Measurements from ENCODE around the gene CCSER1. TPM values are rescaled to one million over a fixed set of nuclear protein-coding genes. Genes with fewer than 3 reads are reported as not detected.

The CCSER1 gene
- total RNA-seq, 4 donors from 2014 or later, result 3.2 to 17.3 (median 10.2) TPM

- ATAC-seq (ENCODE audit: low FRiP score) (no peak), DNase-seq (ENCODE audit: low spot score) (no peak)
- TF ChIP-seq CTCF (IDR thresholded peaks at IDR 0.05), result no peak
These were observed 869.6 kb downstream of the CCSER1 start for GRCh38 chr4:90996813-90997212.

GRCh38 chr4:91015861-91016260 lies 888.7 kb downstream of the CCSER1 start:
- TF ChIP-seq CTCF (IDR thresholded peaks at IDR 0.05), result no peak
- ATAC-seq (ENCODE audit: low FRiP score), result no peak
- no peak for DNase-seq (ENCODE audit: low spot score)

- no peak for DNase-seq (ENCODE audit: low spot score)
- no peak for TF ChIP-seq CTCF (IDR thresholded peaks at IDR 0.05)
- no peak for ATAC-seq (ENCODE audit: low FRiP score)
These were observed 892.3 kb downstream of the CCSER1 start for GRCh38 chr4:91019513-91019912.

- ATAC-seq (ENCODE audit: low FRiP score) (no peak), DNase-seq (ENCODE audit: low spot score) (no peak)
- no peak for TF ChIP-seq CTCF (IDR thresholded peaks at IDR 0.05)
These were observed 898.3 kb downstream of the CCSER1 start for GRCh38 chr4:91025241-91026148.

- TF ChIP-seq CTCF (IDR thresholded peaks at IDR 0.05), result no peak
- ATAC-seq (ENCODE audit: low FRiP score) (no peak), DNase-seq (ENCODE audit: low spot score) (no peak)
These were observed 901.0 kb downstream of the CCSER1 start for GRCh38 chr4:91028228-91028627.

GRCh38 chr4:91031761-91032160 lies 904.6 kb downstream of the CCSER1 start:
- no peak for TF ChIP-seq CTCF (IDR thresholded peaks at IDR 0.05)
- DNase-seq (ENCODE audit: low spot score) (no peak), ATAC-seq (ENCODE audit: low FRiP score) (no peak)

Measured in omental fat pad (tissue), 4 donors.